Midbrain (tissue), 1 donor: Measurements from ENCODE around the gene TRIM47.
"Not testable (repeated sequence)": the region's sequence is repeated elsewhere in the genome, so short reads cannot be mapped to it uniquely, and the experiment has no call there.

Experiments
- DNase-seq: peaks from one replicate; lab custom pipeline; 2025; lab: John Stamatoyannopoulos, UW

The TRIM47 gene

GRCh38 chr17:75892556-75893224 is 14.3 kb upstream of the TRIM47 start:
- peak; percentile 31 for DNase-seq

DNA sequence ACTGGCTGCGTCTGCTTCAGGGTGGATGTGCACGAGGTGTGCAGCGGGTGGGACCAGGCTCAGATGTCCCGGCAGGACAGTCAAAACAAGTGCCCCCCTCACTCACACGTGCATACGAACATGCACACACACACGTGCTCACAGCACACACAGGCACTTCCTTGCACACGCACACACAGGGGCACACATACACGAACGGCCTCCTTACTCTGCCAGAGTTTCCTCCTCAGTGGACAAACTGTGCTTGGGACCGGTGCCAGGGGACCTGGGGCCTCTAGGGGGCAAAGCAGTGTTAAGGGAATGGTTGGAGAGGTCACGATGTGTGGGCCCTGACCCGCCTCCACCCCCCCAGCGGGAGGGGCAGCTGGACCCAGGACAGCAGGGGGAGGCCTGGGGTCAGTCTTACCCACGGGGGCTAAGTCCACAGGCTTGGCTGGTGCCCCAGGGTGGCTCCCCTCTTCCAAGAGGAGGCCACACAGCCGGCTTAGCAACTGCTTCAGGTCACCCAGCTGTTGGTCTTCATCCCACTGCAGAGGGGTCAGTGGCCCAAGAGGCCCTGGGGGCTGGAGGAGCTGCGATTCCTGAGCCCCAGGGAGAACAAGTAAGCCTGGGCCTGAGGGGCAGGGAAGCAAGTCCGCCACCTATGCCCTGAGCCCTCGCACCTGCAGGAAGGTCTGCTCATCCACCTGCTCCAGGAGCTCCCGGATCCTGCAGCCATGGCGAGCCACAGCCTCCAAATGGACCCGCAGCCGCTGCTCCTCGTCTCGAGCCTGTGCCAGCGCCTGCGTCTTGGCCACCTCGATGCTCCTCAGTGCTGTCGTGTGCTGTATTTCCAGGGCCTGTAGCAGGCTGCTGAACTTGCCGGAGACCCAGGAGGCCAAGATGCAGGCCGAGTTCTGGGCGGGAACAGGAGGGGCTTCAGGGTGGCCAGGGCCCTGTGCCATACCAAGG is 13.5 kb upstream of the TRIM47 start:
- DNase-seq = no peak

- no peak for DNase-seq
Measured at GRCh38 chr17:75891022-75891604, 12.7 kb upstream of the TRIM47 start.

DNA sequence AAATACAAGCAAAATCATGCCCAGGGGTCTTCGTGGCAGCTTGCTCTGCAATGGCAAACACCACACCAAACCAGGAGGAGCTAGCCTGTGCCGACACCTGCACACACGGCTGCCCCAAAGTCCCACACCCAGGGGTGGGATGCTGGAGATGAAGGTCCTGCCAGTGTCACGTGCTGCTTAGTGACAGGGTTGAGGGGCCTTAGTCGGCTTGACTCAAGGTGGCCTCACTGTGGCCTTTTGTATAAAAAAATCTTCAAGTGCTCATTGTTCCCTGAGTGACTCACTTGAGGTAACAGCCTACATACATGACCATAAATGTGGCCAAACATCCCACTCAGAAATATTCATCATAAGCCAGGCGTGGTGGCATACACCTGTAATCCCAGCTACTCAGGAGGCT is 11.1 kb upstream of the TRIM47 start:
- no peak for DNase-seq

GRCh38 chr17:75888484-75888883 is 10.1 kb upstream of the TRIM47 start:
- no peak for DNase-seq

- not testable (repeated sequence) for DNase-seq
Measured at GRCh38 chr17:75885860-75886259, 7.5 kb upstream of the TRIM47 start.

DNA sequence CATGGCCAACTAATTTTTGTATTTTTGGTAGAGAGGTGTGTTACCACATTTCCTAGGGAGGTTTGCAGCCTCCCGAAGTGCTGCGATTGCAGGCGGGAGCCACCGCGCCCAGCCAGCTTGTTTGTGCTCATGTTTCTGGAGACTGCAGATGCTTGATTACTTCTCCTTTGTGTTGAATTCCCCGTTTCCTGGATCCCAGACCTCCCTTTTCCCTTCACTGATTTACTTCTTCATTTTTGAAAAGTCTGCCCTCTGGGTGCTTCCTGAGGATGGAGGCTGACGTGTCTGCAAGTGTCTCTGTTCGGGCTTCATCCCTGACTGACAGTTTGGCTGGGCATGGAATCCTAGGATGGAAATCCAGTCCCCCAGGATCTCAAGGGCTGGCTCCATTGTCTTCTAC is 7.0 kb upstream of the TRIM47 start:
- DNase-seq = no peak

- no peak for DNase-seq
Measured at GRCh38 chr17:75881678-75882454, 3.5 kb upstream of the TRIM47 start.

DNA sequence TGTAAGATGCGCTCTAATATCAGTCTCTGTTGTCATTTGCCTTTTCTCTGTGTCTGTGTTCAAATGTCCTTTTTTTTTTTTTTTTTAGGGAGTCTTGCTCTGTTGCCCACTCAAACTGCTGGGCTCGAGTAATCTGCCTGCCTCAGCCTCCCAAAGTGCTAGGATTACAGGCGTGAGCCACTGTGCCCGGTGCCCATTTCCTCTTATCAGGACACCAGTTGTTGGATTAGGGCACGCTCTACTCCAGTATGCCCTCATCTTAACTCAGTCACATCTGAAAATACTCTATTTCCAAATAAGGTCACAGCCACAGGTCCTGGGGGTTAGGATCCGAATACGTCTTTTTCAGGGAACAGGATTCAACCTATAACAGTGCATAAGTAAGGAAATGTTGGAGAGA is 1.9 kb upstream of the TRIM47 start:
- DNase-seq = no peak

- DNase-seq = peak; percentile 47
Measured at GRCh38 chr17:75877752-75878173, 618 bp downstream of the TRIM47 start.

GRCh38 chr17:75876938-75877751 is 1.2 kb downstream of the TRIM47 start:
- DNase-seq = peak; percentile 90

GRCh38 chr17:75876190-75876937 is 2.0 kb downstream of the TRIM47 start:
- no peak for DNase-seq

GRCh38 chr17:75875940-75876189 is 2.5 kb downstream of the TRIM47 start:
- DNase-seq = no peak

- DNase-seq = no peak
Measured at GRCh38 chr17:75875182-75875939, 3.0 kb downstream of the TRIM47 start.

DNA sequence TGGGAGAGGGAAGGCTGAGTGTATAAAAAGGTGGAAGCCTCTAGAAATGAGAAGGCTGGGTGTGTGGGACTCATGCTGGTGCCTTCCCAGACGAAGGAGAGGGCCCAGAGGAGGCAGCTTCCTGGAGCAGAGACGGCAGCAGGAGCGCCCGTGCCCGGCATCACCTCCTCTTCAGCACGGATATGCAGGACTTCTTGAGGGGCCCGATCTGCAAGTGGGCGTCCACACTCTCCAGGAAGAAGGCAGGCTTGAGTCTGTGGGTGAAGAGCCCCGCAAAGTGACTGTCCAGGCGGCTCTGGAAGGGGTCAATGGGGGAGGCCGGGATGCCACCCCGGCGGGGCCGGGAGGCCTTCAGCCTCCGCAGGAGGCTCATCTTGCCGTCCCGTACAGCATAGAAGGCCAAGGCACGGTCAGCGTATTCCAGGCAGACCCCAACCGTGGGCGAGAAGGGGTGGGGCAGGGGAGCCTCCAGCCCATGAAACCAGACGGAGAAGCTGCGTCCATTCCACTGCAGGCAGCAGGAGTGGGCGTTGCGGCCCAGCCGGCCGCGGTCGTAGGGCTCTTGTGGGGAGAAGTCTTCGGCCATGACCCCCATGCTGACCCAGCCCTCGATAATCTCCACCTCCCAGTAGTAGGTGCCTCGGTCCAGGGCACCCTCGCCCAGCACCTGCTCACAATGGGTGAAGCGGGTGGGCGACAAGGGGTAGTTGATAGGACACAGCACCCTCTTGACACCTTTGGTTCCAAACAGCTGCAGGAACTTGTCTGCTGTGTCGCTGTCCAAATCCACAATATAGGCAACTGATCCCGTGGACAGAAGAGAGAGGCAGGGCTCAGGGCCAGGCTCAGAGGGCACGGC is 3.8 kb downstream of the TRIM47 start:
- no peak for DNase-seq

DNA sequence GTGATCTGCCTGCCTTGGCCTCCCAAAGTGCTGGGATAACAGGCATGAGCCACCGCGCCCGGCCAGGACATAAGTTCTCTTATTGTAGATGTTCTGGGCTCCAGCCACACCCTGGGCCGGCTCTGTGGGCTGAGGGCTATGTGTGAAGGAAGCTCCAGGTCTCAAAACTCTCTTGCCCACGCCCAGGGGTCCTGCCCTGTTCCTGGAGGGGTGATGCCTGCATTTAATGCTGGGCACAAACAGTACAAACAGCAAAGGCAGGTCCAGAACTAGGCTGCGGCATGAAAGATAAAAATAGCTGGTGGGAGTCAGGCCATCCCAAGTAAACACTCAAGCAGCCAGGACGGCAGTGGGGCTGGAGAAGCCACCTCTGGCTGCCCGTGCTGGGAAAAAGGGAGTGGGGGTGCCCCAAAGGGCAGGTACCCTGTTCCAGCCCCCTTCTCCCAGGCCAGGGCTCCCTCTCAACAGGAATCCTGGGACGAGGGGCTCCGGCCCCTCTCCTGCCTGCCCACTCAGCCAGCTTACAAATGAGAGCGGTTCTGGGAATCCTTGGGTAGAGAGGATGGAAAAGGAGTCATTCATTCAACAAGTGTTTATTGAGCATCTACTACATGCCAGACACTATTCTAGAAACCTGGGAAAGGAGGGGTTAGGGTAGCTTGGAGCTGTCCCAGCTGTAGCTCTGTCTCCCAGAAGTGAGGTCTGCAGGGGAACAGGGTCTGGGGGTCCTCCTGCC is 4.6 kb downstream of the TRIM47 start:
- no peak for DNase-seq

GRCh38 chr17:75872434-75873351 is 5.7 kb downstream of the TRIM47 start:
- peak; percentile 33 for DNase-seq
